ENCODE results near the gene LDB1.
A peak's percentile ranks its signal among the peaks of the same experiment; 100 is the strongest.

Gene LDB1

GRCh38 chr10:102134416-102134815 lies 14.2 kb upstream of the LDB1 start:
- no peak for DNase-seq

GRCh38 chr10:102133373-102134195 lies 13.4 kb upstream of the LDB1 start:
- peak; percentile 45 for DNase-seq

GRCh38 chr10:102132563-102133372 lies 12.6 kb upstream of the LDB1 start, which contains the start of gene PPRC1:
Gene PPRC1 (plus strand): TSS chr10:102133040. CDS start chr10:102133069, 29 bp downstream.
- peak; percentile 97 for DNase-seq

GRCh38 chr10:102132193-102132562 lies 12.0 kb upstream of the LDB1 start:
- DNase-seq = no peak

- no peak for DNase-seq
Measured at GRCh38 chr10:102131286-102132170, 11.4 kb upstream of the LDB1 start.

GRCh38 chr10:102123223-102123622 lies 3.1 kb upstream of the LDB1 start:
- DNase-seq = no peak

- no peak for DNase-seq
Measured at GRCh38 chr10:102122450-102122849, 2.3 kb upstream of the LDB1 start.

GRCh38 chr10:102121739-102122372 lies 1.7 kb upstream of the LDB1 start:
- DNase-seq = no peak

GRCh38 chr10:102120991-102121738 lies 997 bp upstream of the LDB1 start:
- DNase-seq = no peak

GRCh38 chr10:102119417-102120141 lies 589 bp downstream of the LDB1 start:
- peak; percentile 62 for DNase-seq

GRCh38 chr10:102118867-102119266 lies 1.3 kb downstream of the LDB1 start:
- DNase-seq = peak; percentile 29

- DNase-seq = peak; percentile 62
Measured at GRCh38 chr10:102117391-102118159, 2.6 kb downstream of the LDB1 start.

- DNase-seq = no peak
Measured at GRCh38 chr10:102116656-102117055, 3.5 kb downstream of the LDB1 start.

- no peak for DNase-seq
Measured at GRCh38 chr10:102115775-102116174, 4.4 kb downstream of the LDB1 start.

GRCh38 chr10:102114861-102115618 lies 5.1 kb downstream of the LDB1 start:
- peak; percentile 78 for DNase-seq

GRCh38 chr10:102113956-102114857 lies 6.0 kb downstream of the LDB1 start:
- no peak for DNase-seq

- no peak for DNase-seq
Measured at GRCh38 chr10:102113261-102113955, 6.8 kb downstream of the LDB1 start.

All from CD4-positive, alpha-beta T cell treated with Interferon gamma for 1 hour (primary cell).